H1 (cell line): ENCODE results near the gene MTF1. TPM values are rescaled to one million over a fixed set of nuclear protein-coding genes. Genes with fewer than 3 reads are reported as not detected.

Experiments
- CTCF ChIA-PET: fragments of 300-600 bp; sonication (Branson Sonifier 250); formaldehyde crosslinking; loops from one replicate; lab custom pipeline; 2021; ENCODE audit not compliant: partially characterized antibody; lab: Charles Lee
- POLR2A ChIA-PET: fragments of 300-600 bp; sonication (Branson Sonifier 250); formaldehyde crosslinking; loops from one replicate; lab custom pipeline; 2021; ENCODE audit warnings: inconsistent platforms; ENCODE audit not compliant: partially characterized antibody; lab: Charles Lee
- DNase-seq, 2 experiments: peaks; one replicate each; pipeline versions ENCODE4 v3.0.0 to v3.0.0-alpha.2; 2010 to 2022; ENCODE audit warnings: low spot score in 2 of 2, low read depth in 1 of 2, mixed read lengths in 1 of 2
- FAIRE-seq: peaks from 2 replicates; lab custom pipeline; 2011; peaks lifted over from hg19 to GRCh38; lab: Jason Lieb, UNC
- H2AFZ ChIP-seq: 2 replicates; pipeline ENCODE4 v1.8.1; 2012; ENCODE audit warnings: low read length, inconsistent platforms
- H2AK5ac ChIP-seq: 2 replicates; pipeline ENCODE4 v1.6.1; 2013; ENCODE audit warnings: low read depth, low read length
- H2BK120ac ChIP-seq: replicated peaks from 2 replicates; pipeline ENCODE3; 2013; ENCODE audit warnings: low read depth, low read length, inconsistent platforms
- H2BK12ac ChIP-seq: 2 replicates; pipeline ENCODE4 v1.6.1; 2013; ENCODE audit warnings: low read depth, low read length
- H2BK15ac ChIP-seq: 2 replicates; pipeline ENCODE4 v1.6.1; 2013; ENCODE audit warnings: low read length
- H2BK20ac ChIP-seq: 2 replicates; pipeline ENCODE4 v1.6.1; 2013; ENCODE audit warnings: low read length
- H2BK5ac ChIP-seq: 2 replicates; pipeline ENCODE4 v1.6.1; 2013; ENCODE audit warnings: low read depth, low read length
- H3K14ac ChIP-seq: 2 replicates; pipeline ENCODE4 v1.6.1; 2013; ENCODE audit warnings: inconsistent platforms; ENCODE audit not compliant: insufficient read length
- H3K18ac ChIP-seq: 2 replicates; pipeline ENCODE4 v1.6.1; 2013; ENCODE audit warnings: low read length; ENCODE audit errors: extremely low read depth
- H3K23ac ChIP-seq: 2 replicates; pipeline ENCODE4 v1.6.1; 2013; ENCODE audit warnings: inconsistent platforms; ENCODE audit not compliant: insufficient read length
- H3K23me2 ChIP-seq: 2 replicates; pipeline ENCODE4 v1.6.1; 2013; ENCODE audit warnings: low read depth, low read length
- H3K27ac ChIP-seq: 2 replicates; pipeline ENCODE4 v1.6.1; 2011; ENCODE audit warnings: low read depth, low read length, inconsistent platforms
- H3K27me3 ChIP-seq, 4 experiments: replicated peaks in 1 of 4; 1 replicate in 1 of 4; 2 replicates in 3 of 4; pipeline versions ENCODE4 v1.6.1 to v1.8.1; 2011 to 2013; ENCODE audit warnings: low read length in 3 of 4, mild to moderate bottlenecking in 3 of 4, inconsistent platforms in 2 of 4, mixed read lengths in 2 of 4, moderate library complexity in 1 of 4; ENCODE audit not compliant: control insufficient read depth in 3 of 4, insufficient read depth in 3 of 4; ENCODE audit errors: extremely low read depth in 1 of 4
- H3K36me3 ChIP-seq, 4 experiments: 2 replicates each; pipeline versions ENCODE4 v1.6.1 to v1.8.1; 2011 to 2013; ENCODE audit warnings: mild to moderate bottlenecking in 4 of 4, low read length in 3 of 4, moderate library complexity in 2 of 4, control low read depth in 1 of 4, inconsistent platforms in 1 of 4; ENCODE audit not compliant: insufficient read depth in 4 of 4, control insufficient read depth in 2 of 4
- H3K4ac ChIP-seq: replicated peaks from 2 replicates; pipeline ENCODE3; 2013; ENCODE audit warnings: low read length, low read depth, mixed read lengths, inconsistent platforms; ENCODE audit not compliant: insufficient read length
- H3K4me1 ChIP-seq, 4 experiments: replicated peaks in 1 of 4; 1 replicate in 1 of 4; 2 replicates in 3 of 4; pipeline versions ENCODE4 v1.6.1 to v1.8.1; 2011 to 2013; ENCODE audit warnings: low read length in 3 of 4, inconsistent platforms in 2 of 4, mixed read lengths in 1 of 4; ENCODE audit not compliant: insufficient read depth in 4 of 4, control insufficient read depth in 3 of 4
- H3K4me2 ChIP-seq, 2 experiments: 2 replicates each; pipeline versions ENCODE4 v1.6.1 to v1.8.1; 2011 to 2013; ENCODE audit warnings: low read depth in 2 of 2, low read length in 2 of 2, control low read depth in 1 of 2, inconsistent platforms in 1 of 2, mild to moderate bottlenecking in 1 of 2; ENCODE audit not compliant: insufficient read depth in 1 of 2
- H3K4me3 ChIP-seq, 4 experiments: fragments of 200-600, 300-600 bp in 1 of 4; sonication (generic), shearing (Covaris generic), sonication (Bioruptor Twin) in 1 of 4; 2 replicates each; pipeline versions ENCODE4 v1.5.1 to v1.8.1; 2011 to 2016; ENCODE audit warnings: low read length in 4 of 4, low read depth in 3 of 4, control low read depth in 2 of 4, inconsistent platforms in 2 of 4, mild to moderate bottlenecking in 2 of 4, mixed read lengths in 1 of 4, moderate library complexity in 1 of 4; ENCODE audit not compliant: insufficient read depth in 2 of 4; ENCODE audit errors: extremely low read depth in 1 of 4
- H3K56ac ChIP-seq: replicated peaks from 2 replicates; pipeline ENCODE3; 2013; ENCODE audit warnings: low read depth, mild to moderate bottlenecking, mixed read lengths, low read length, inconsistent platforms; ENCODE audit not compliant: insufficient read length
- H3K79me1 ChIP-seq: 2 replicates; pipeline ENCODE4 v1.6.1; 2013; ENCODE audit warnings: low read depth, low read length, control low read depth
- H3K79me2 ChIP-seq, 2 experiments: 2 replicates each; pipeline versions ENCODE4 v1.6.1 to v1.8.1; 2012 to 2013; ENCODE audit warnings: low read length in 2 of 2, mild to moderate bottlenecking in 2 of 2, inconsistent platforms in 1 of 2; ENCODE audit not compliant: insufficient read depth in 2 of 2, control insufficient read depth in 1 of 2
- H3K9ac ChIP-seq, 4 experiments: replicated peaks in 1 of 4; 1 replicate in 1 of 4; 2 replicates in 3 of 4; pipeline versions ENCODE4 v1.6.1 to v1.8.1; 2011 to 2013; ENCODE audit warnings: low read depth in 3 of 4, low read length in 3 of 4, control low read depth in 2 of 4, mild to moderate bottlenecking in 2 of 4, moderate library complexity in 2 of 4, inconsistent platforms in 1 of 4; ENCODE audit errors: extremely low read depth in 1 of 4
- H3K9me3 ChIP-seq, 2 experiments: 2 replicates each; pipeline versions ENCODE4 v1.6.1 to v1.8.1; 2012 to 2013; ENCODE audit warnings: mild to moderate bottlenecking in 2 of 2, moderate library complexity in 2 of 2, control low read depth in 1 of 2, inconsistent platforms in 1 of 2, low read depth in 1 of 2, low read length in 1 of 2, mixed read lengths in 1 of 2; ENCODE audit not compliant: insufficient read depth in 2 of 2
- H4K20me1 ChIP-seq, 2 experiments: replicated peaks in 1 of 2; 2 replicates each; pipeline versions ENCODE3 to v1.8.1; 2011 to 2013; ENCODE audit warnings: inconsistent platforms in 2 of 2, low read length in 2 of 2, mild to moderate bottlenecking in 1 of 2; ENCODE audit not compliant: insufficient read depth in 2 of 2, control insufficient read depth in 1 of 2
- H4K5ac ChIP-seq: 2 replicates; pipeline ENCODE4 v1.6.1; 2013; ENCODE audit warnings: low read length, low read depth, mixed read lengths, inconsistent platforms; ENCODE audit not compliant: insufficient read length
- H4K8ac ChIP-seq: 2 replicates; pipeline ENCODE4 v1.8.0; 2013; ENCODE audit warnings: mild to moderate bottlenecking, moderate library complexity, low read length, inconsistent platforms; ENCODE audit not compliant: insufficient read depth; ENCODE audit errors: extremely low read depth
- H4K91ac ChIP-seq: replicated peaks from 2 replicates; pipeline ENCODE3; 2013; ENCODE audit warnings: low read length, mixed read lengths, inconsistent platforms; ENCODE audit not compliant: insufficient read length
- RAD21 ChIP-seq, 2 experiments: IDR thresholded peaks in 1 of 2; conservative IDR thresholded peaks in 1 of 2; 2 replicates each; pipeline ENCODE4 v1.6.1; 2011; ENCODE audit warnings: low read depth in 2 of 2, low read length in 2 of 2, improper control_type of control experiment in 1 of 2, inconsistent platforms in 1 of 2, mild to moderate bottlenecking in 1 of 2, moderate library complexity in 1 of 2
- whole genome bisulfite sequencing, 2 experiments: shearing (Covaris generic) in 1 of 2; methylation state at CpG; one replicate each; pipeline versions ENCODE4 v1.1.6 to v1.1.7; 2013 to 2015; ENCODE audit warnings: low lambda C conversion rate in 2 of 2, mixed read lengths in 2 of 2, inconsistent platforms in 1 of 2, low coverage in 1 of 2, missing lambda C conversion rate in 1 of 2; ENCODE audit not compliant: insufficient replicate concordance in 2 of 2, insufficient coverage in 1 of 2, insufficient read length in 1 of 2; ENCODE audit errors: extremely low coverage in 1 of 2, missing lambda C conversion rate in 1 of 2; 5-methylcytosine and 5-hydroxymethylcytosine counted together
- polyA plus RNA-seq, 7 experiments: library from polyadenylated mRNA; depleted of rRNA in 3 of 7; stranded (reverse) in 5 of 7; unstranded in 2 of 7; fragments of >200 nt in 5 of 7; fragments of 200-250 nt in 2 of 7; gene quantifications; 1 replicate in 5 of 7; 2 replicates in 1 of 7; 4 replicates in 1 of 7; pipeline versions ENCODE4 v1.2.1 to v1.2.3, GENCODE V29; 2011 to 2013; ENCODE audit warnings: missing spikeins in 2 of 7, mixed read lengths in 2 of 7
- total RNA-seq: library from RNA; stranded (reverse); fragmentation: NEBNext Ultra II Directional; extraction: Animal tissue kit (Norgen Biotek cat#: 25700); gene quantifications from 2 replicates; pipeline ENCODE4 v1.2.1, GENCODE V29; 2021

The MTF1 gene
- total and polyA plus RNA-seq, 2 of the 8 experiments (the other 6 are each of a cell fraction or from before 2014, with no cell fraction given) = 4.0 to 15.5 TPM

GRCh38 chr1:37866491-37866890 is 7.1 kb upstream of the MTF1 start:
- no peak overlapping the region for H2BK12ac ChIP-seq
- H4K8ac ChIP-seq = no peak overlapping the region
- no peak overlapping the region for H2BK20ac ChIP-seq
- no peak overlapping the region for H2BK5ac ChIP-seq
- H3K18ac ChIP-seq = no peak overlapping the region
- H4K91ac ChIP-seq = no peak overlapping the region
- H3K4me2 ChIP-seq = no peak overlapping the region
- no peak overlapping the region for H3K4me3 ChIP-seq
- no peak overlapping the region for H4K5ac ChIP-seq
- no peaks in the 10 kb centered on the region; the same call in 1 of the 2 replicates for H3K23me2 ChIP-seq
- H3K9me3 ChIP-seq = no peaks in the 10 kb centered on the region
- peaks cover 0 to 3% of the 10 kb centered on the region in 2 experiments for H4K20me1 ChIP-seq
- no peak overlapping the region for H3K14ac ChIP-seq
- no peak overlapping the region for H3K23ac ChIP-seq
- no peak for FAIRE-seq
- ChIA-PET POLR2A (no interaction called here), CTCF (interaction anchor here (1.1 to 1.5 kb wide), 2 partner anchors 9 to 49 kb away, joined by 3 to 4 read pairs; no protein-coding TSS in a partner anchor)
- peaks cover 7 to 20% (median 12%) of the 10 kb centered on the region in 4 experiments; a peak in 6 of 8 replicates for H3K36me3 ChIP-seq
- no peak overlapping the region for H2BK120ac ChIP-seq
- H3K56ac ChIP-seq = no peak overlapping the region
- no peak overlapping the region for H2AFZ ChIP-seq
- H3K27me3 ChIP-seq = no peaks in the 10 kb centered on the region
- H3K4me1 ChIP-seq = no peaks in the 10 kb centered on the region
- no peak for TF ChIP-seq RAD21 (IDR thresholded peaks at IDR 0.05 in 1 of 2, conservative IDR thresholded peaks at IDR 0.05 in 1 of 2; ENCODE audit: low read depth in 2 of 2, low read length in 2 of 2)
- no peak for DNase-seq
- H2BK15ac ChIP-seq = no peak overlapping the region
- H2AK5ac ChIP-seq = no peak overlapping the region
- 86% methylated on average over 1 of the region's 1 CpG; no CpG with 5 or more reads in 1 of the 2 experiments for WGBS, 2 experiments
- no peaks in the 10 kb centered on the region for H3K79me1 ChIP-seq
- H3K4ac ChIP-seq = no peak overlapping the region
- H3K79me2 ChIP-seq = no peaks in the 10 kb centered on the region
- no peak overlapping the region for H3K9ac ChIP-seq
- H3K27ac ChIP-seq = no peak overlapping the region
